ENCODE measurements around the gene CACNA1A. TPM values are rescaled to one million over a fixed set of nuclear protein-coding genes. Genes with fewer than 3 reads are reported as not detected.
A peak's percentile ranks its signal among the peaks of the same experiment; 100 is the strongest.
"Not testable (repeated sequence)": the region's sequence is repeated elsewhere in the genome, so short reads cannot be mapped to it uniquely, and the experiment has no call there.

CACNA1A gene
- polyA plus RNA-seq, 2 of the 4 experiments (the other 2 are of a cell fraction), result 0.27 to 0.71 TPM

DNA sequence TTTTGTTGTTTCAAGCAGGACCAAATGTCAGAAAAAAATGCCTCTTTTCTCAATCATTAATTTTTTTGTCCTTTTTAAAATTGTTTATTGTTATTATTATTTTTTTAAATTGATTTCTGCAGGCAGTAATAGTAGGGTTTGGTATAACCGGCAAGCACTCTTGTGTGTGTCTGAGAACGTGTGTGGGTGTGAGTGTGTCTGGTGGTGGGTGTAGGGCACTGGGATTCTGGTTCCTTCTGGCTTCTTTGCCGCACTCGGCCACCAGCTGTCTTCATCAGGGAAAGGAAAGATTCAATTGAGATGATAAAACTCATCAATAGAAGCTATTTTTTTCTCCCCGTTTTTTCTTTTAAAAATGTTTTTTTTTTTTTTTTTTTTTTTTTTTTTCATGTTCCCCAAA, 299.7 kb downstream of the CACNA1A start (continued):
- TF ChIP-seq PBX3 (IDR thresholded peaks at IDR 0.05) (no peak), CHD2 (IDR thresholded peaks at IDR 0.05; ENCODE audit: low read length, partially characterized antibody) (no peak), MAX (IDR thresholded peaks at IDR 0.05) (no peak), CBX8 (IDR thresholded peaks at IDR 0.05) (no peak), MYC (IDR thresholded peaks at IDR 0.05; ENCODE audit: borderline replicate concordance, low read length) (no peak), SREBF2 (IDR thresholded peaks at IDR 0.05) (no peak)

- H3K4me1 ChIP-seq; H3K4me2 ChIP-seq; ATAC-seq; H3K9me3 ChIP-seq; FAIRE-seq; POLR2A ChIA-PET; DNase-seq (ENCODE audit: low read depth in 1 of 2, low spot score in 1 of 2); H3K27ac ChIP-seq; H3K4me3 ChIP-seq: not testable (repeated sequence)
- CTCF ChIA-PET, result interaction anchor here (1.2 kb wide), 1 partner anchor 10 kb away, joined by 6 read pairs; no protein-coding TSS in a partner anchor
- WGBS (ENCODE audit: missing lambda C conversion rate), result 95% methylated on average over 7 of the region's 7 CpGs
These were observed 304.2 kb downstream of the CACNA1A start for GRCh38 chr19:13202112-13202511.

- WGBS (ENCODE audit: missing lambda C conversion rate), result 92% methylated on average over 16 of the region's 18 CpGs
- no peak for FAIRE-seq
- POLR2A ChIA-PET, result no interaction called here
- TF ChIP-seq TFCP2L1 (CRISPR knock-in tag; IDR thresholded peaks at IDR 0.05) (no peak), POLR2A (IDR thresholded peaks at IDR 0.05; ENCODE audit: low read length) (no peak), JUN (IDR thresholded peaks at IDR 0.05) (no peak), KDM5A (IDR thresholded peaks at IDR 0.05) (no peak), ZC3H11A (IDR thresholded peaks at IDR 0.05) (no peak), KDM1A (IDR thresholded peaks at IDR 0.05; ENCODE audit: low read depth) (no peak), ZFP36 (IDR thresholded peaks at IDR 0.05; ENCODE audit: borderline replicate concordance, partially characterized antibody) (no peak)
- TF ChIP-seq, protein P1, sequence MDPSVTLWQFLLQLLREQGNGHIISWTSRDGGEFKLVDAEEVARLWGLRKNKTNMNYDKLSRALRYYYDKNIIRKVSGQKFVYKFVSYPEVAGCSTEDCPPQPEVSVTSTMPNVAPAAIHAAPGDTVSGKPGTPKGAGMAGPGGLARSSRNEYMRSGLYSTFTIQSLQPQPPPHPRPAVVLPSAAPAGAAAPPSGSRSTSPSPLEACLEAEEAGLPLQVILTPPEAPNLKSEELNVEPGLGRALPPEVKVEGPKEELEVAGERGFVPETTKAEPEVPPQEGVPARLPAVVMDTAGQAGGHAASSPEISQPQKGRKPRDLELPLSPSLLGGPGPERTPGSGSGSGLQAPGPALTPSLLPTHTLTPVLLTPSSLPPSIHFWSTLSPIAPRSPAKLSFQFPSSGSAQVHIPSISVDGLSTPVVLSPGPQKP (IDR thresholded peaks at IDR 0.05; ENCODE audit: low read depth, low read length), result no peak
- TF ChIP-seq, protein P2, sequence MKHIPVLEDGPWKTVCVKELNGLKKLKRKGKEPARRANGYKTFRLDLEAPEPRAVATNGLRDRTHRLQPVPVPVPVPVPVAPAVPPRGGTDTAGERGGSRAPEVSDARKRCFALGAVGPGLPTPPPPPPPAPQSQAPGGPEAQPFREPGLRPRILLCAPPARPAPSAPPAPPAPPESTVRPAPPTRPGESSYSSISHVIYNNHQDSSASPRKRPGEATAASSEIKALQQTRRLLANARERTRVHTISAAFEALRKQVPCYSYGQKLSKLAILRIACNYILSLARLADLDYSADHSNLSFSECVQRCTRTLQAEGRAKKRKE (CRISPR knock-in tag; IDR thresholded peaks at IDR 0.05; ENCODE audit: low read depth), result no peak
- TF ChIP-seq, protein P3, sequence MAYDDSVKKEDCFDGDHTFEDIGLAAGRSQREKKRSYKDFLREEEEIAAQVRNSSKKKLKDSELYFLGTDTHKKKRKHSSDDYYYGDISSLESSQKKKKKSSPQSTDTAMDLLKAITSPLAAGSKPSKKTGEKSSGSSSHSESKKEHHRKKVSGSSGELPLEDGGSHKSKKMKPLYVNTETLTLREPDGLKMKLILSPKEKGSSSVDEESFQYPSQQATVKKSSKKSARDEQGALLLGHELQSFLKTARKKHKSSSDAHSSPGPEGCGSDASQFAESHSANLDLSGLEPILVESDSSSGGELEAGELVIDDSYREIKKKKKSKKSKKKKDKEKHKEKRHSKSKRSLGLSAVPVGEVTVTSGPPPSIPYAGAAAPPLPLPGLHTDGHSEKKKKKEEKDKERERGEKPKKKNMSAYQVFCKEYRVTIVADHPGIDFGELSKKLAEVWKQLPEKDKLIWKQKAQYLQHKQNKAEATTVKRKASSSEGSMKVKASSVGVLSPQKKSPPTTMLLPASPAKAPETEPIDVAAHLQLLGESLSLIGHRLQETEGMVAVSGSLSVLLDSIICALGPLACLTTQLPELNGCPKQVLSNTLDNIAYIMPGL (CRISPR knock-in tag; IDR thresholded peaks at IDR 0.05; ENCODE audit: borderline replicate concordance), result no peak
- CTCF ChIA-PET, result interaction anchor here (0.6 to 1.7 kb wide), 2 partner anchors 15 to 898 kb away, joined by 4 to 5 read pairs; no protein-coding TSS in a partner anchor
- Histone ChIP-seq H3K27ac (no peak overlapping the region), H3K4me1 (0 out of 3 replicates have a peak, but pooled peaks cover 5% of the 10 kb centered on the region), H3K9me3 (no peaks in the 10 kb centered on the region), H3K4me3 (no peak overlapping the region), H3K4me2 (no peak overlapping the region)
- DNase-seq (ENCODE audit: low read depth in 1 of 2, low spot score in 1 of 2), result no peak
- no peak for ATAC-seq
These were observed 307.6 kb downstream of the CACNA1A start for GRCh38 chr19:13198634-13199033.

GRCh38 chr19:13195678-13196077, 310.6 kb downstream of the CACNA1A start:
- no peak overlapping the region for H3K4me2 ChIP-seq
- 69% methylated on average over 10 of the region's 11 CpGs for WGBS (ENCODE audit: missing lambda C conversion rate)
- DNase-seq (ENCODE audit: low read depth in 1 of 2, low spot score in 1 of 2) (peak in 1 of 2 experiments; percentile 36), FAIRE-seq (no peak), ATAC-seq (no peak)
- POLR2A ChIA-PET, result interaction anchor here (1.3 kb wide), 1 partner anchor 43 kb away, joined by 4 read pairs; no protein-coding TSS in a partner anchor
- 0 out of 3 replicates have a peak, but pooled peaks cover 5% of the 10 kb centered on the region for H3K4me1 ChIP-seq
- TF ChIP-seq ZFP36 (IDR thresholded peaks at IDR 0.05; ENCODE audit: borderline replicate concordance, partially characterized antibody) (no peak), SREBF2 (IDR thresholded peaks at IDR 0.05) (no peak), HOXA7 (CRISPR knock-in tag; IDR thresholded peaks at IDR 0.05) (no peak), NFE2L2 (conservative IDR thresholded peaks at IDR 0.05; ENCODE audit: low read length) (no peak), RARB (CRISPR knock-in tag; IDR thresholded peaks at IDR 0.05) (no peak), TFCP2L1 (CRISPR knock-in tag; IDR thresholded peaks at IDR 0.05) (no peak), SMC3 (IDR thresholded peaks at IDR 0.05) (no peak), CEBPB (IDR thresholded peaks at IDR 0.05) (no peak), FOXS1 (CRISPR knock-in tag; IDR thresholded peaks at IDR 0.05) (no peak)
- CTCF ChIA-PET, result interaction anchor here (1.2 to 1.9 kb wide), 4 partner anchors 13 to 67 kb away, joined by 4 to 16 read pairs (median 4); no protein-coding TSS in a partner anchor
- no peak overlapping the region for H3K4me3 ChIP-seq
- H3K27ac ChIP-seq, result 0 out of 6 replicates have a peak overlapping the region, but pooled peaks of 1 of the 2 experiments have one; percentile 23
- no peaks in the 10 kb centered on the region for H3K9me3 ChIP-seq
